Ectodermal cell (in vitro differentiated cells): ENCODE data around the gene TGFBR3L.
"Not testable (repeated sequence)": the region's sequence is repeated elsewhere in the genome, so short reads cannot be mapped to it uniquely, and the experiment has no call there.

ENCODE experiments used
- H3K27ac ChIP-seq: 2 replicates; pipeline ENCODE4 v1.7.0; 2013; ENCODE audit warnings: mild to moderate bottlenecking, low read depth, low read length; ENCODE audit not compliant: insufficient read depth, poor library complexity, severe bottlenecking
- H3K27me3 ChIP-seq: 2 replicates; pipeline ENCODE4 v1.7.0; 2013; ENCODE audit warnings: mild to moderate bottlenecking, low read length; ENCODE audit not compliant: insufficient read depth, control insufficient read depth, poor library complexity, severe bottlenecking
- H3K36me3 ChIP-seq: one replicate; pipeline ENCODE4 v1.7.0; 2013; ENCODE audit warnings: low read length; ENCODE audit not compliant: control insufficient read depth, insufficient read depth
- H3K4me1 ChIP-seq: one replicate; pipeline ENCODE4 v1.7.0; 2013; ENCODE audit warnings: low read length; ENCODE audit not compliant: control insufficient read depth, insufficient read depth
- H3K4me3 ChIP-seq: 2 replicates; pipeline ENCODE4 v1.7.0; 2013; ENCODE audit warnings: low read depth, low read length, control low read depth; ENCODE audit not compliant: insufficient read depth
- H3K9me3 ChIP-seq: 2 replicates; pipeline ENCODE4 v1.7.0; 2013; ENCODE audit warnings: mild to moderate bottlenecking, low read length, moderate library complexity; ENCODE audit not compliant: control insufficient read depth
- WGBS, 2 experiments: methylation state at CpG; one replicate each; pipeline ENCODE4 v1.1.7; 2013; ENCODE audit warnings: missing lambda C conversion rate in 2 of 2; 5-methylcytosine and 5-hydroxymethylcytosine counted together

TGFBR3L gene

GRCh38 chr19:7881910-7882309 lies 32.7 kb upstream of the TGFBR3L start:
- no peaks in the 10 kb centered on the region for H3K36me3 ChIP-seq
- WGBS, 2 experiments: 91 to 95% methylated on average over 3 of the region's 3 CpGs

GRCh38 chr19:7883105-7883504 lies 31.5 kb upstream of the TGFBR3L start:
- H3K27me3 ChIP-seq: peaks cover 9% of the 10 kb centered on the region
- 89 to 96% methylated on average over 4 of the region's 4 CpGs for WGBS, 2 experiments
- H3K4me1 ChIP-seq: no peaks in the 10 kb centered on the region
- no peaks in the 10 kb centered on the region for H3K36me3 ChIP-seq
- H3K4me3 ChIP-seq: no peak overlapping the region
- no peak overlapping the region for H3K27ac ChIP-seq
- no peaks in the 10 kb centered on the region for H3K9me3 ChIP-seq

More at GRCh38 chr19:7881910-7882309, 32.7 kb upstream of the TGFBR3L start:
- H3K27me3 ChIP-seq: no peaks in the 10 kb centered on the region
- H3K4me1 ChIP-seq: no peaks in the 10 kb centered on the region
- no peak overlapping the region for H3K27ac ChIP-seq
- no peaks in the 10 kb centered on the region for H3K9me3 ChIP-seq
- no peak overlapping the region for H3K4me3 ChIP-seq

- no peak overlapping the region for H3K27ac ChIP-seq
- WGBS, 2 experiments: 74 to 89% methylated on average over 2 of the region's 2 CpGs
- H3K4me3 ChIP-seq: no peak overlapping the region
- no peaks in the 10 kb centered on the region for H3K9me3 ChIP-seq
- peaks cover 18% of the 10 kb centered on the region for H3K27me3 ChIP-seq
- no peaks in the 10 kb centered on the region for H3K4me1 ChIP-seq
- no peaks in the 10 kb centered on the region for H3K36me3 ChIP-seq
Measured at GRCh38 chr19:7883796-7884570, 30.6 kb upstream of the TGFBR3L start.

DNA sequence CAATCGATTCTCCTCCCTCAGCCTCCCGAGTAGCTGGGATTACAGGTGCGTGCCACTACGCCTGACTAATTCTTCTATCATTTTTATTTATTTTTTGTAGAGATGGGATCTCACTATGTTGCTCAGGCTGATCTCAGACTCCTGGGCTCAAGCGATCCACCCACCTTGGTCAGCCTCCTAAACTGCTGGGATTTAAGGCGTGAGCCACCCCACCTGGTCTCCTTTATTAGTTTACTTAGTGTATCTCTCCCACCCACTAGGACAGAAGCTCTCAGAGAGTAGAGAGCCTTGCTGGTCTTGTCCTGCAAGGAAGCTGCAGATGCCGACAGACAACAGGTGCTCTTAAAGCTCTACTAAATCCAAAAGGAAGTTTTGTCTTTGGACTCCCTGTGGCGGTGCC lies 28.8 kb upstream of the TGFBR3L start:
- H3K27ac ChIP-seq: no peak overlapping the region
- H3K9me3 ChIP-seq: no peaks in the 10 kb centered on the region
- WGBS, 2 experiments: 90 to 94% methylated on average over 7 to 8 of the region's 8 CpGs
- H3K4me3 ChIP-seq: no peak overlapping the region
- no peaks in the 10 kb centered on the region for H3K4me1 ChIP-seq
- H3K27me3 ChIP-seq: peaks cover 22% of the 10 kb centered on the region
- no peaks in the 10 kb centered on the region for H3K36me3 ChIP-seq

GRCh38 chr19:7887408-7888144 lies 27.1 kb upstream of the TGFBR3L start:
- Histone ChIP-seq H3K27ac (no peak overlapping the region), H3K4me1 (no peaks in the 10 kb centered on the region), H3K4me3 (no peak overlapping the region), H3K36me3 (no peaks in the 10 kb centered on the region), H3K27me3 (peaks cover 22% of the 10 kb centered on the region), H3K9me3 (no peaks in the 10 kb centered on the region)
- WGBS, 2 experiments: 82 to 83% methylated on average over 16 of the region's 16 CpGs

DNA sequence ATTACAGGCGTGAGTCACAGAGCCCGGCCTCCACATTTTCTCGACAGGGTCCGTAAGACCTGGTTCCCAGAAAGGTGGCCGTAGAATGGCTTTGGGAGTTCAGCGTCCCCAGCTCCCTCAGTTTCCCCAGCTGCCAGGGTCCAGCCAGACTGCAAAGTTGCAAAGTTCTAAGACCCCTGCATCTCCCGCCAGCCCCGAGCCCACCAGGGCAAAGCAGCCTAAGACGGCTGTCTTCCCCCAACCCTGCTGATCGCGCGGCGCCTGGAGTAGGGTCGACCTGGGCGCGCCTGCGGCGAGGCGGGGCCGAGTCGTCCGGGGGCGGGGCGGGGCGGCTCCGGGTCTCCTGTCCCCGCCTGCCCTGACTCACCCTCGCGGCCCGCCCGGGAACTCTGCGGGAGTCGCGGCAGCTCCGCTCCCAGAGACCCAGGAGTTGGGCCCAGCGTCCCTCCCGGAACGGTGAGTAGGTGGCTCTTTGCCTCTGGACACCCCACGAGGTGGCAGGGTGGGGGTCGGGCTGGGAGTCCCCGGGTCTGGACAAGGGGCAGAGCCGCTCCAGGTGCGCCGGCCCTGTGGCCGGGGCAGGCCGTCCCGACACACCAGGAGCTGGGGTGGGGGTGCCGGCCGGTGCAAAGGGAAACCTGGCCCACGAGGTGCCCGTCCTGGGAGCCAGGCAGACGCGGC lies 26.3 kb upstream of the TGFBR3L start, which contains the start of gene LRRC8E:
LRRC8E (plus strand) TSS at position 366 of the 681 bp plus-strand sequence. CDS start 7,094 bp downstream, outside the sequence.
- Histone ChIP-seq H3K27ac (no peak within 1 kb of the TSS), H3K4me3 (peak within 1 kb of the TSS; percentile 35), H3K9me3 (no peaks in the 10 kb centered on the region), H3K36me3 (no peaks in the 10 kb centered on the region), H3K4me1 (no peaks in the 10 kb centered on the region), H3K27me3 (peaks cover 22% of the 10 kb centered on the region)
- WGBS, 2 experiments: 9 to 10% methylated on average over 53 of the region's 53 CpGs

- H3K27me3 ChIP-seq: peaks cover 22% of the 10 kb centered on the region
- H3K27ac ChIP-seq: no peak overlapping the region
- 74 to 82% methylated on average over 8 of the region's 8 CpGs for WGBS, 2 experiments
- H3K9me3 ChIP-seq: no peaks in the 10 kb centered on the region
- no peaks in the 10 kb centered on the region for H3K36me3 ChIP-seq
- H3K4me3 ChIP-seq: peak overlapping the region; percentile 35
- no peaks in the 10 kb centered on the region for H3K4me1 ChIP-seq
Measured at GRCh38 chr19:7888826-7889217, 25.8 kb upstream of the TGFBR3L start.

DNA sequence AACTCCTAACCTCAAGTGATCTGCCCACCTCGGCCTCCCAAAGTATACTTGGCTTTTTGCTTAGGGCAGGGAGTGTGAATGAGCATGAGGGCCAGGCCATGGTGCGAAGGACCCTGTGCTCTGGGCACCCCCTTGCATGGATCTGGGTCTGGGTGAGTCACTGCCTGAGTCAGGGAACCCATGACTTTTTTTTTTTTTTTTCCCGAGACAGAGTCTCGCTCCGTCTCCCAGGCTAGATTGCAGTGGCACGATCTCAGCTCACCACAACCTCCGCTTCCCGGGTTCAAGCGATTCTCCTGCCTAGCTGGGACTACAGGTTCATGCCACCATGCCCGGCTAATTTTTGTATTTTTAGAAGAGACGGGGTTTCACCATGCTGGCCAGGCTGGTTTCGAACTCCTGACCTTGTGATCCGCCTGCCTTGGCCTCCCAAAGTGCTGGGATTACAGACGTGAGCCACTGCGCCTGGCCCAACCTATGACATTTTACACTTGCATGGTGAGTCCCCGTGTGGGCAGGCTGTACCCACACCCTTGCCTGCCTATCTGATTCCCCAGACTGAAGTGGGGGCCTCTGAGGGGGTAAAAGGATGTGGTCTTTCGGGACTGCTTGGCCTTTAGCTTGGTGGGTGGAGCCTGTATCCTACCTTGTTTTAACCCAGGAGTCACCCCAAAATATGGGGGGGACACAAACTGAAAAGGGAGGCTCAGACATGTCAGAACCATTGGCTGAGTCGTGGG lies 21.1 kb upstream of the TGFBR3L start:
- not testable (repeated sequence) for H3K9me3 ChIP-seq, H3K36me3 ChIP-seq, H3K4me1 ChIP-seq, H3K27ac ChIP-seq, H3K4me3 ChIP-seq, H3K27me3 ChIP-seq
- 89 to 93% methylated on average over 18 of the region's 18 CpGs for WGBS, 2 experiments

DNA sequence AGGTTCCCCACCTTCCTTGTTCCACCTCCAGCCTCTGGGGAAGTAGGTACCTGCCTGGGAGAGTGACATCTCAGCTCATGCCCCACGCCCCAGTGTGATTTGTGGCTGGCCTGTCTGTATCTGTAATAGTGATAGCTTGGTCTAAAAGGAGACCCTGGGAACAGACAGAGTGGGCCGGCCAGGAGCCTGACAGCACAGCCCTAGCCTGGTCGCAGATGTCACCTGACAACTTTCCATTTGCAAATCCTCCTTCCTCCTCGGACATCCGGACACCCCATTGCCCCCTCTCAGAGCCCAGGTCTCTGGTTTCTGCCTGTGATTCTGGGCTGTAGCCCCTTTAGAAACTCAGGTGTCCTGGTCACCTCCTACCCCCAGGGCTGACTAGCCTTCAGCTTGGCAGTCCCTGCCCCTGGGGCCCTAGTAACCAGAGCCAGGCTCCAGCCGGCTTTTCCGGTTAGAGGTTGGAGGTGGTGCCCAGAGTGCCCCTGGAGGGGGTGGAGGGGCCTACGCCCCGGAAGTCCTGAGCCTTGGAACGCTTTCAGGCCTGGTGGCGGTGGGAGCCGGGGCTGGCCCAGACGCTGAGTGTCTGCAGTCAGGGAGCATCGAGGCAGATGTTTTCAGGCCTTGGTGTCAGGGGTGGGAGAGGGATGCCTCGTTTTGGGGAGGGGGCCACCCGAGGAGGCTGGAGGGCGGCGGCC lies 19.9 kb upstream of the TGFBR3L start:
- no peaks in the 10 kb centered on the region for H3K9me3 ChIP-seq
- 81 to 82% methylated on average over 18 of the region's 18 CpGs for WGBS, 2 experiments
- no peaks in the 10 kb centered on the region for H3K4me1 ChIP-seq
- H3K27ac ChIP-seq: no peak overlapping the region
- no peaks in the 10 kb centered on the region for H3K27me3 ChIP-seq
- H3K36me3 ChIP-seq: no peaks in the 10 kb centered on the region
- H3K4me3 ChIP-seq: no peak overlapping the region
